ENCODE measurements around the gene FREM1.

DNA sequence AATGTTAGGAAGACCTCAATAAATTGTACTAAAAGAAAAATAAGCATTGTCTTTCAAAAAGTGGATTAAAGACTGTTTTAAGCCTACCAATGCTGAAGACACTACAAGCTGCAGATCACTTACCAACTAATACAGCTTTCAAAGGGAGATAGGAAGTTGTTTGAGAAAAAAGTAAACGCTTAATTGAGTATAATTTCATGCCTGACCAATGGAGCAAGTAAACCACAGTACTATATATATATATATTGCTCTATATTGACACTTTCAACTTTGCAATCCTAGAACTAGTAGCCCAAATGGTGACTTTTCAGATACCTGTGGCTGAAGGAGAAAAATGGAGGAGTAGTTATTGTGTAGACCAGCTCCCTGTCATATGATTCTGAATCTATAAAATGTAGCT lies 85.7 kb downstream of the FREM1 start:
- TF ChIP-seq L3MBTL2 (conservative IDR thresholded peaks at IDR 0.05): no peak
- no peak for TF ChIP-seq FOXM1 (IDR thresholded peaks at IDR 0.05; ENCODE audit: borderline replicate concordance)
- TF ChIP-seq SP1 (IDR thresholded peaks at IDR 0.05): no peak
- no peak for TF ChIP-seq LEF1 (IDR thresholded peaks at IDR 0.05; ENCODE audit: borderline replicate concordance)
- TF ChIP-seq FOXA1 (IDR thresholded peaks at IDR 0.05): no peak
- no peak for TF ChIP-seq NFRKB (IDR thresholded peaks at IDR 0.05)
- TF ChIP-seq ARNT (IDR thresholded peaks at IDR 0.05): no peak
- TF ChIP-seq, protein P1, sequence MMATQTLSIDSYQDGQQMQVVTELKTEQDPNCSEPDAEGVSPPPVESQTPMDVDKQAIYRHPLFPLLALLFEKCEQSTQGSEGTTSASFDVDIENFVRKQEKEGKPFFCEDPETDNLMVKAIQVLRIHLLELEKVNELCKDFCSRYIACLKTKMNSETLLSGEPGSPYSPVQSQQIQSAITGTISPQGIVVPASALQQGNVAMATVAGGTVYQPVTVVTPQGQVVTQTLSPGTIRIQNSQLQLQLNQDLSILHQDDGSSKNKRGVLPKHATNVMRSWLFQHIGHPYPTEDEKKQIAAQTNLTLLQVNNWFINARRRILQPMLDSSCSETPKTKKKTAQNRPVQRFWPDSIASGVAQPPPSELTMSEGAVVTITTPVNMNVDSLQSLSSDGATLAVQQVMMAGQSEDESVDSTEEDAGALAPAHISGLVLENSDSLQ (IDR thresholded peaks at IDR 0.05): no peak
- no peak for TF ChIP-seq SUZ12 (IDR thresholded peaks at IDR 0.05)
- TF ChIP-seq ELF4 (IDR thresholded peaks at IDR 0.05): no peak
- no peak for TF ChIP-seq FOXK2 (IDR thresholded peaks at IDR 0.05)
- no peak for TF ChIP-seq BHLHE40 (IDR thresholded peaks at IDR 0.05; ENCODE audit: borderline replicate concordance)
- TF ChIP-seq HDGF (IDR thresholded peaks at IDR 0.05; ENCODE audit: borderline replicate concordance): no peak

Measured in HEK293T (cell line).